Glutamatergic neuron (in vitro differentiated cells): ENCODE data around the gene CST11. TPM values are rescaled to one million over a fixed set of nuclear protein-coding genes. Genes with fewer than 3 reads are reported as not detected.

Experiments
- DNase-seq: peaks from one replicate; pipeline ENCODE4 v3.0.0; 2022
- H3K27ac Mint-ChIP-seq: one replicate; pipeline ENCODE4 v1.8.0; 2020; ENCODE audit warnings: mild to moderate bottlenecking, mixed read lengths, inconsistent platforms; ENCODE audit not compliant: unreplicated experiment
- H3K27me3 Mint-ChIP-seq: one replicate; pipeline ENCODE4 v1.8.0; 2020; ENCODE audit warnings: mild to moderate bottlenecking, moderate library complexity, mixed read lengths, inconsistent platforms; ENCODE audit not compliant: unreplicated experiment
- H3K36me3 Mint-ChIP-seq: one replicate; pipeline ENCODE4 v1.8.0; 2020; ENCODE audit warnings: mild to moderate bottlenecking, mixed read lengths, inconsistent platforms; ENCODE audit not compliant: unreplicated experiment
- H3K4me1 Mint-ChIP-seq: one replicate; pipeline ENCODE4 v1.8.0; 2020; ENCODE audit warnings: mild to moderate bottlenecking, low read depth, mixed read lengths, inconsistent platforms; ENCODE audit not compliant: unreplicated experiment
- H3K4me3 Mint-ChIP-seq: one replicate; pipeline ENCODE4 v1.8.0; 2020; ENCODE audit warnings: mild to moderate bottlenecking, mixed read lengths, inconsistent platforms; ENCODE audit not compliant: unreplicated experiment
- H3K9me3 Mint-ChIP-seq: one replicate; pipeline ENCODE4 v1.8.0; 2020; ENCODE audit warnings: mild to moderate bottlenecking, moderate library complexity, mixed read lengths, inconsistent platforms; ENCODE audit not compliant: unreplicated experiment
- CTCF ChIP-seq: fragments of 200-600 bp; sonication (generic); IDR thresholded peaks from one replicate; pipeline ENCODE4 v1.5.0; 2021; ENCODE audit not compliant: partially characterized antibody, unreplicated experiment
- total RNA-seq: library from RNA; stranded (reverse); fragmentation: NEBNext Ultra II Directional; extraction: Animal tissue kit (Norgen Biotek cat#: 25700); gene quantifications from one replicate; pipeline ENCODE4 v1.2.1, GENCODE V29; 2021; ENCODE audit not compliant: unreplicated experiment

The CST11 gene
- total RNA-seq, 1 donor from 2014 or later = not detected

GRCh38 chr20:23441850-23442313, 10.8 kb downstream of the CST11 start:
- no peak overlapping the region for H3K27ac Mint-ChIP-seq
- H3K27me3 Mint-ChIP-seq = peaks cover 4% of the 10 kb centered on the region
- no peaks in the 10 kb centered on the region for H3K4me1 Mint-ChIP-seq
- TF ChIP-seq CTCF = peak; percentile 82
- DNase-seq = peak; percentile 86
- H3K9me3 Mint-ChIP-seq = peaks cover 7% of the 10 kb centered on the region
- no peak overlapping the region for H3K4me3 Mint-ChIP-seq
- no peaks in the 10 kb centered on the region for H3K36me3 Mint-ChIP-seq

GRCh38 chr20:23440004-23440403, 12.7 kb downstream of the CST11 start:
- no peak for DNase-seq
- Mint-ChIP-seq H3K27ac (no peak overlapping the region), H3K36me3 (no peaks in the 10 kb centered on the region), H3K27me3 (peaks cover 4% of the 10 kb centered on the region), H3K9me3 (peaks cover 6% of the 10 kb centered on the region), H3K4me3 (no peak overlapping the region), H3K4me1 (peaks cover 2% of the 10 kb centered on the region)
- TF ChIP-seq CTCF = no peak

- no peaks in the 10 kb centered on the region for H3K36me3 Mint-ChIP-seq
- H3K27me3 Mint-ChIP-seq = peaks cover 2% of the 10 kb centered on the region
- peaks cover 5% of the 10 kb centered on the region for H3K4me1 Mint-ChIP-seq
- no peak for DNase-seq
- no peak overlapping the region for H3K4me3 Mint-ChIP-seq
- no peak for TF ChIP-seq CTCF
- no peak overlapping the region for H3K27ac Mint-ChIP-seq
- H3K9me3 Mint-ChIP-seq = peaks cover 3% of the 10 kb centered on the region
Observed at GRCh38 chr20:23438661-23439060, 14.0 kb downstream of the CST11 start.

- no peaks in the 10 kb centered on the region for H3K27me3 Mint-ChIP-seq
- no peak for TF ChIP-seq CTCF
- peaks cover 5% of the 10 kb centered on the region for H3K4me1 Mint-ChIP-seq
- peaks cover 3% of the 10 kb centered on the region for H3K9me3 Mint-ChIP-seq
- H3K27ac Mint-ChIP-seq = no peak overlapping the region
- DNase-seq = no peak
- no peak overlapping the region for H3K4me3 Mint-ChIP-seq
- H3K36me3 Mint-ChIP-seq = no peaks in the 10 kb centered on the region
Observed at GRCh38 chr20:23437126-23437899, 15.4 kb downstream of the CST11 start.

- Mint-ChIP-seq H3K27me3 (no peaks in the 10 kb centered on the region), H3K27ac (no peak overlapping the region)
Observed at GRCh38 chr20:23436681-23437080, 16.0 kb downstream of the CST11 start.

More at GRCh38 chr20:23436681-23437080, 16.0 kb downstream of the CST11 start:
- peaks cover 3% of the 10 kb centered on the region for H3K9me3 Mint-ChIP-seq
- H3K4me1 Mint-ChIP-seq = peaks cover 5% of the 10 kb centered on the region
- H3K4me3 Mint-ChIP-seq = no peak overlapping the region
- H3K36me3 Mint-ChIP-seq = no peaks in the 10 kb centered on the region
- no peak for DNase-seq
- TF ChIP-seq CTCF = no peak
